Heart right ventricle (tissue), 16 donors: Measurements from ENCODE around the gene FIGLA. TPM values are rescaled to one million over a fixed set of nuclear protein-coding genes. Genes with fewer than 3 reads are reported as not detected.

ENCODE experiments used
- ATAC-seq, 8 donors: fragments of 200-7000 bp; cut with Tn5 transposase; one replicate each; pipeline ENCODE4 v1.9.1; 2020; ENCODE audit warnings: mild to moderate bottlenecking in 8 of 8, moderate library complexity in 8 of 8, moderate number of reproducible peaks in 1 of 8
- DNase-seq, 2 donors: peaks; one replicate each; pipeline ENCODE4 v3.0.0-alpha.2; 2020
- H3K27ac ChIP-seq, 10 donors: fragments of 200-600 bp; sonication (generic) in 2 of 10; one replicate each; pipeline versions ENCODE4 v1.5.0 to v1.8.0; 2020 to 2022; ENCODE audit warnings: mild to moderate bottlenecking in 3 of 10
- H3K27me3 ChIP-seq, 7 donors: fragments of 200-600 bp; one replicate each; pipeline ENCODE4 v1.8.0; 2021 to 2022; ENCODE audit warnings: mild to moderate bottlenecking in 2 of 7
- H3K36me3 ChIP-seq, 9 donors: fragments of 200-600 bp; sonication (generic) in 1 of 9; one replicate each; pipeline versions ENCODE4 v1.5.0 to v1.8.0; 2020 to 2022; ENCODE audit warnings: mild to moderate bottlenecking in 2 of 9
- H3K4me1 ChIP-seq, 9 donors: fragments of 200-600 bp; sonication (generic) in 1 of 9; one replicate each; pipeline versions ENCODE4 v1.5.0 to v1.8.0; 2020 to 2022; ENCODE audit warnings: mild to moderate bottlenecking in 4 of 9
- H3K4me3 ChIP-seq, 10 donors: fragments of 200-600 bp; sonication (generic) in 2 of 10; one replicate each; pipeline versions ENCODE4 v1.5.0 to v1.8.0; 2020 to 2022; ENCODE audit warnings: mild to moderate bottlenecking in 7 of 10, moderate library complexity in 2 of 10
- H3K9me3 ChIP-seq, 11 donors: fragments of 200-600 bp in 10 of 11; sonication (generic) in 2 of 11; one replicate each; pipeline versions ENCODE4 v1.5.0 to v1.8.0; 2013 to 2022; ENCODE audit warnings: mild to moderate bottlenecking in 2 of 11, control low read depth in 1 of 11, moderate library complexity in 1 of 11
- WGBS, 2 donors: extraction: QIAGEN DNeasy Blood & Tissue Kit; methylation state at CpG; one replicate each; pipeline ENCODE4 v1.1.7; 2013; ENCODE audit warnings: inconsistent platforms in 1 of 2; 5-methylcytosine and 5-hydroxymethylcytosine counted together
- intact Hi-C, 10 donors: fragments of 100-400 bp; cut with DNase I; formaldehyde crosslinking; loops; one replicate each; pipeline versions ENCODE4 v1.11.1 to v1.14.2; 2022
- polyA plus RNA-seq, 2 donors: library from polyadenylated mRNA; stranded (reverse); fragments of 200-250 nt; gene quantifications; one replicate each; pipeline ENCODE4 v1.2.3, GENCODE V29; 2013
- total RNA-seq, 10 donors: library from RNA; stranded (reverse); fragmentation: NEBNext Ultra II Directional in 3 of 10; extraction: Animal tissue kit (Norgen Biotek cat#: 25700) in 3 of 10; gene quantifications; one replicate each; pipeline versions ENCODE4 v1.2.1 to v1.2.4, GENCODE V29; 2021 to 2023
- TF ChIP-seq, protein P1 (sequence below), 9 donors: fragments of 200-600 bp; sonication (generic) in 2 of 9; IDR thresholded peaks; one replicate each; pipeline versions ENCODE4 v1.5.0 to v1.8.0; 2021 to 2022; ENCODE audit warnings: antibody characterized with exemption in 9 of 9, mild to moderate bottlenecking in 5 of 9, moderate library complexity in 1 of 9
- donor health status: Arrhythmogenic right ventricular cardiomyopathy.
- donor health status: ischemic (EF 13 %, LVEDD 7.1; RV severe dilation, severe dysfunction).
- donor health status: healthy with polysubstance abuse.
- donor health status: DM: no; HTN: yes; CAD: no.
- donor health status: DM: no; HTN: no; CAD: no.
- donor health status: ischemic (EF 25% LVEDD 6.9; RV normal size, moderate dysfunction).
- donor health status: ischemic (EF 25% LVEDD 5.7; RV mildly dilated, moderate dysfunction).
- donor health status: healthy.
- donor health status: DM: yes; HTN: yes; CAD: no.
- donor health status: Ischemic cardiomyopathy.
- donor health status: ischemic (EF 35%, LVEDD 5.7; RV mildly dilated, moderate dysfunction).
- donor health status: nonischemic (EF 11% LVEDD 7.7; RV severe dilation, severe dysfunction).
- donor health status: DM: yes; HTN: yes; CAD: no.
- donor health status: PGD.
- donor health status: ischemic (EF 29% LVEDD 5.4; RV normal size, mild dysfunction).
- donor health status: nonischemic (EF 23%, LVEDD 6.1; RV moderate dilation, normal function).

The FIGLA gene
- total and polyA plus RNA-seq, 12 donors: 0.36 to 0.51 TPM; not detected in 10

DNA sequence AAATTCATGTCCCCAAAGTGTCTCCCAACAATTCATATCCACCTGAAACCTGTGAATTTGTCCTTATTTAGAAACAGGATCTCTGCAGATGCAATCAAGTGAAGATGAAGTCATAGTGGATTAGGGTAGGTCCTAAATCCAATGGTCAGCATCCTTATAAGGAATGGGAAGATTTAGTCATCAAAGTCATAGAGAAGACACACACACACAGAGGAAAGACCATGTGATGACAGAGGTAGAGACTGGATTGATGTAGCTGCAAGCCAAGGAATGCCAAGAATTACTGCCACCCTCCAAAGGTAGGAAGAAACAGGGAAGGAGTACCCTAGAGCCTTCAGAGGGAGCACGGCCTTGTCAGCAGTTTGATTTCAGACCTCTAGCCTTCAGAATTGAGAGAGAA, 40.1 kb downstream of the FIGLA start:
- 73 to 89% methylated on average over 1 of the region's 1 CpG for WGBS, 2 donors
- H3K9me3 ChIP-seq: no peaks in the 10 kb centered on the region
- no peak overlapping the region for H3K27ac ChIP-seq
- H3K4me1 ChIP-seq: no peaks in the 10 kb centered on the region
- intact Hi-C loops: no loop called here
- no peak for ATAC-seq
- DNase-seq: no peak
- H3K4me3 ChIP-seq: no peak overlapping the region
- TF ChIP-seq, protein P1, sequence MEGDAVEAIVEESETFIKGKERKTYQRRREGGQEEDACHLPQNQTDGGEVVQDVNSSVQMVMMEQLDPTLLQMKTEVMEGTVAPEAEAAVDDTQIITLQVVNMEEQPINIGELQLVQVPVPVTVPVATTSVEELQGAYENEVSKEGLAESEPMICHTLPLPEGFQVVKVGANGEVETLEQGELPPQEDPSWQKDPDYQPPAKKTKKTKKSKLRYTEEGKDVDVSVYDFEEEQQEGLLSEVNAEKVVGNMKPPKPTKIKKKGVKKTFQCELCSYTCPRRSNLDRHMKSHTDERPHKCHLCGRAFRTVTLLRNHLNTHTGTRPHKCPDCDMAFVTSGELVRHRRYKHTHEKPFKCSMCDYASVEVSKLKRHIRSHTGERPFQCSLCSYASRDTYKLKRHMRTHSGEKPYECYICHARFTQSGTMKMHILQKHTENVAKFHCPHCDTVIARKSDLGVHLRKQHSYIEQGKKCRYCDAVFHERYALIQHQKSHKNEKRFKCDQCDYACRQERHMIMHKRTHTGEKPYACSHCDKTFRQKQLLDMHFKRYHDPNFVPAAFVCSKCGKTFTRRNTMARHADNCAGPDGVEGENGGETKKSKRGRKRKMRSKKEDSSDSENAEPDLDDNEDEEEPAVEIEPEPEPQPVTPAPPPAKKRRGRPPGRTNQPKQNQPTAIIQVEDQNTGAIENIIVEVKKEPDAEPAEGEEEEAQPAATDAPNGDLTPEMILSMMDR (IDR thresholded peaks at IDR 0.05): no peak
- H3K36me3 ChIP-seq: no peaks in the 10 kb centered on the region
- H3K27me3 ChIP-seq: peaks cover 0 to 16% (median 0%) of the 10 kb centered on the region in 7 donors

DNA sequence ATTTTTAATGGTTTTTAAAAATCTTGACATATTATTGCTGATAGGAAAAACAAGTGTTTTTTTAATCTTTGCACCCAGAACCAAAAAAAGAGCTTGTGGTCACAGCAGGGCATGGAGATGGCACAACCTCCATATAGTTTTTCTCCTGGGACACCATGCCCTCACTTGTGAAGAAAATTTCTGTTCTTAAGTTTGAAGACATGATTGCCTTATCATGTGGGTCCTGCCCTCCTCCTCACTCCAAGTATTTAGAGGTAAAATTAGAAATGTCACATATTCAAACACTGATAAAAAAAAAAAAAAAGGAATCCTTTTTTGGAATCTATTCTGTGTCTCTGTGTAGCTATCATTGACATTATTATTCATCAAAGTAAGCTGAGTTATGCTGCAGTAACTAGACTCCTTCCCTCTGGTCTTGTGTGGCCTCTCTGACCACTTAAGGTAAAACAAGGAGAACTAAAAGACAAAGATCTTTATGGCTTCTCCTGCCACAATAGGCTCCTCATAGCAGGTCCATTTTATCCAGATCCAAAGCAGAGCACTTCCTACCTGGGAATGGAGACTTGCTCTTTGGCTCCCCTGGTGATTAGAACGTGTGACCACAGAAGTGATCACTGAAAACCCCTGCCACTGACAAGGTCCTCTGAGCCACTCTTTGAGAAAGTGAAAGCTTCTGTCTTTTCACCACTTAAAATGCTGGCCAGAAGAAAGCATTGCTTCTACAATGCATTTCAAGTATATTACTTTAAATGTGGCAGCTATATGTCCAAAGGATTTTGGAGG, 42.2 kb downstream of the FIGLA start:
- H3K9me3 ChIP-seq: no peaks in the 10 kb centered on the region

DNA sequence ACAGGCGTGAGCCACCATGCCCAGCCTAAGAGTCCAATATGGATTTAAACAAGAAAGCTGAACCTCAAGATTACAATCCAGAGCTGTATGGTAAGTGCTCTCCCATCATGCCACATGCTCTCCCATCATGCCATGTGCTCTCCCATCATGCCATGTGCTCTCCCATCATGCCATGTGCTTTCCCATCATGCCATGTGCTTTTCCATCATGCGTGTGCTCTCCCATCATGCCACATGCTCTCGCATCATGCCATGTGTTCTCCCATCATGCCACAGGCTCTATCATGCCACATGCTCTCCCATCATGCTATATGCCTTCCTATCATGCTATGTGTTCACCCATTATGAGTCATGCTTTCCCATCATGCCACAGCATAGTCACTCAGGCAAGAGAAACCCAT, 43.2 kb downstream of the FIGLA start:
- DNase-seq (no peak), ATAC-seq (no peak)
- 98 to 100% methylated on average over 3 of the region's 3 CpGs for whole genome bisulfite sequencing, 2 donors
- intact Hi-C loops: no loop called here
- TF ChIP-seq, protein P1 (IDR thresholded peaks at IDR 0.05): no peak
- Histone ChIP-seq H3K4me1 (no peaks in the 10 kb centered on the region), H3K36me3 (no peaks in the 10 kb centered on the region), H3K27ac (no peak overlapping the region), H3K4me3 (no peak overlapping the region), H3K27me3 (peaks cover 0 to 9% (median 0%) of the 10 kb centered on the region in 7 donors), H3K9me3 (no peaks in the 10 kb centered on the region)

More for the DNA sequence above, 42.2 kb downstream of the FIGLA start:
- Histone ChIP-seq H3K27me3 (peaks cover 0 to 9% (median 0%) of the 10 kb centered on the region in 7 donors), H3K4me3 (no peak overlapping the region), H3K27ac (no peak overlapping the region), H3K36me3 (no peaks in the 10 kb centered on the region), H3K4me1 (no peaks in the 10 kb centered on the region)
- TF ChIP-seq, protein P1 (IDR thresholded peaks at IDR 0.05): no peak
- ATAC-seq: no peak
- DNase-seq: no peak
- WGBS, 2 donors: 57 to 63% methylated on average over 1 of the region's 1 CpG
- intact Hi-C loops: no loop called here

DNA sequence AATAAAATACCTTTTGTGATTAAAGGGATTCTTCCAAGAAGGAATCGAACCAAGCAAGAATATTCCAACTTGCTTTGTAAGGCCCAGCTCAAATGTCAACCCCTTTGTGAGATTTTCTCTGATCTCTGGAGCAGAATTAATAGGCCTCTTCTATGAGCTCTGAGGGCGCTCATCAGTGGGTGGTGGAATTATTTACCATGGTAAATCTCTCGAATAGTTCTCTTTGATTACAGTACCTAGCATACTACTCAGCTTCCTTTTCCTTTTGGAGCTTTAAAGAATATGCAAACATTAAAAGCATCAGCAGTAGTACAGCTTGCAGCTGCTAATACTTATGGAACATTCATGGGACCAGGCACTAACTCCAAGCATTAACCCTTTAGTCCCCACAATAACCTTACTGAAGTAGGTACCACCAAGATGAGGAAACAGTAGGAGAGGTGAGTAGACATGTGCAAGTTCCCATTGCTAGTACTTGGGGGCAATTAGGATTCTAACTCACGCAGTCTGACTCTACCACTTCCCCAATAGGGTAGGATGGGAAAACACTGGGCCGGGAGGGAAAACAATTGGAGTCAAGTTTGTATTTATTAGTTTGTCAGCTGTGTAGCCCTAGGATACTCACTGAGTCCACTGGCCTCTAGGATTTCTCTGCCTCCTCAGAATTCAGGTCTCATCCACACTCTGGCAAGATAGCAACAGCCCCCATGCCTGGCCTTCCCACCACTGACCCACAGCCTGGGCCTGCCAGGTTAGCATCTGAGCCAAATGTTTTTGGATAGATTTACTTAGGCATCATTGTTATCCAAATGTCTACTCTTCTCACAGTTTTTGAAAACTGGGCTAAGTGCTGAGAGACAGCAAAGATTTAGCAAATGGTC, 44.1 kb downstream of the FIGLA start:
- Histone ChIP-seq H3K27me3 (peaks cover 0 to 9% (median 0%) of the 10 kb centered on the region in 7 donors), H3K36me3 (no peaks in the 10 kb centered on the region), H3K27ac (no peak overlapping the region), H3K4me3 (no peak overlapping the region), H3K9me3 (no peaks in the 10 kb centered on the region), H3K4me1 (no peaks in the 10 kb centered on the region)
- ATAC-seq: no peak
- intact Hi-C loops: no loop called here
- TF ChIP-seq, protein P1 (IDR thresholded peaks at IDR 0.05): no peak
- DNase-seq: no peak
- WGBS, 2 donors: 73 to 81% methylated on average over 5 of the region's 5 CpGs
